D721Med (cell line): ENCODE results near the gene SMYD1.

Experiments
- DNase-seq: peaks from one replicate; pipeline ENCODE4 v3.0.0; 2011; ENCODE audit warnings: low spot score; ENCODE audit not compliant: insufficient read length
- FAIRE-seq: peaks from 2 replicates; lab custom pipeline; 2011; peaks lifted over from hg19 to GRCh38; lab: Jason Lieb, UNC
- CTCF ChIP-seq: IDR thresholded peaks from 2 replicates; pipeline ENCODE4 v1.5.1; 2012; ENCODE audit warnings: mild to moderate bottlenecking, control low read depth; ENCODE audit not compliant: insufficient read depth; ENCODE audit errors: missing control alignments

The SMYD1 gene

GRCh38 chr2:88048541-88048940, 19.1 kb upstream of the SMYD1 start:
- no peak for TF ChIP-seq CTCF
- FAIRE-seq (no peak), DNase-seq (no peak)

DNA sequence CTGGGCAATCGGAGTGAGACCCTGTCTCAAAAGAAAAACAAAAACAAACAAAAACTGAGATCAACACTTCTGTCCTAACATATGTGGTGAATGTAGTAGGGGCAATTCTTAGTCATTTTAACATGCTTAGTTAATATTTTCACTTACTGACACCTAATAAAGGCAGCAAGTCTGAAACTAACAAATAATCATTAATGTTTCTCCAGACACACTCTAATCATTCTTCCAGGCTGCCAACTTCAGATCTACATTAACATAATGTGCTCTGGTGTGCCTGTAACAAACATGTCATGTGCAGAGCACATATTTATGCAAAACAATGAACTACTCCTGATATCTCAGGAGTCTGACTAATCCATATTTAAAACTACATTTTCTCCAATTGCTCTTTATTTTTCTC, 18.0 kb upstream of the SMYD1 start:
- DNase-seq (no peak), FAIRE-seq (no peak)
- TF ChIP-seq CTCF = no peak

DNA sequence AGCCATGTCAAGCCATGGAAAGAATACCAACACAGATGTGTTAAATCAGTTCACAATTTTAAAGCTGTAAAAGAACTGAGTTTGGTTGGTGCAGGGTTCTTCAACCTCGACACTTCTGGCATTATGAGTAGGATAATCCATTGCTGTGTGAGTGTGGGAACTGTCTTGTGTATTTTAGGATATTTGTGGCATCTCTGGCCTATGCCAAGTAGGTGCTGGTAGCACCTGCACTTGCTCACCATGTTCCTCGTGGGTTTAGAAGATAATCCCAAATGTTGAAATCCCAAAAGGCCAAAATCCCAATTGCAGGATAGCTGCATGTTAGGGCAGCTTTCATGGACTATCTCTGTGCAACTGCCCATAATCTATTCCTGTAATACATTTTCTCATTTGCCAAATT, 15.8 kb upstream of the SMYD1 start:
- DNase-seq (no peak), FAIRE-seq (no peak)
- TF ChIP-seq CTCF = no peak

DNA sequence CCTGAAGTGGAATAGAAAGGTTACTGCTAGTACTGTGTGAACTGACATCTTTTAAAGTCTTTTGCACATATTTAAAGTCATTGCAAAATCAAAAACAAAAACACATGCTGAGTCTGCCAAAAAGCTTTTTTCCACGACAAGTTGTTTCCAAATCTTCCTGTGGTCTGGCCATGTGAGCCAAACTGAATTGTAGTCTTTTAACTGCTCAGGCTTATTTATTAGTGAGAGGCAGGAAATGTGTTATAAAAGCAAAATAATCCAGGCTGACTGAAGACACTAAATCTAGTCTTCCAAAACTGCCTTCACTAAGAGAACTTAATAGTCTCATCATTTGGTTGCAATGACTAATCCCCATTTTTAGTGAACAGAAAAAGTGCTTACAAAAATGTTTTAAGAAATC, 14.3 kb upstream of the SMYD1 start:
- no peak for FAIRE-seq
- no peak for TF ChIP-seq CTCF
- no peak for DNase-seq

DNA sequence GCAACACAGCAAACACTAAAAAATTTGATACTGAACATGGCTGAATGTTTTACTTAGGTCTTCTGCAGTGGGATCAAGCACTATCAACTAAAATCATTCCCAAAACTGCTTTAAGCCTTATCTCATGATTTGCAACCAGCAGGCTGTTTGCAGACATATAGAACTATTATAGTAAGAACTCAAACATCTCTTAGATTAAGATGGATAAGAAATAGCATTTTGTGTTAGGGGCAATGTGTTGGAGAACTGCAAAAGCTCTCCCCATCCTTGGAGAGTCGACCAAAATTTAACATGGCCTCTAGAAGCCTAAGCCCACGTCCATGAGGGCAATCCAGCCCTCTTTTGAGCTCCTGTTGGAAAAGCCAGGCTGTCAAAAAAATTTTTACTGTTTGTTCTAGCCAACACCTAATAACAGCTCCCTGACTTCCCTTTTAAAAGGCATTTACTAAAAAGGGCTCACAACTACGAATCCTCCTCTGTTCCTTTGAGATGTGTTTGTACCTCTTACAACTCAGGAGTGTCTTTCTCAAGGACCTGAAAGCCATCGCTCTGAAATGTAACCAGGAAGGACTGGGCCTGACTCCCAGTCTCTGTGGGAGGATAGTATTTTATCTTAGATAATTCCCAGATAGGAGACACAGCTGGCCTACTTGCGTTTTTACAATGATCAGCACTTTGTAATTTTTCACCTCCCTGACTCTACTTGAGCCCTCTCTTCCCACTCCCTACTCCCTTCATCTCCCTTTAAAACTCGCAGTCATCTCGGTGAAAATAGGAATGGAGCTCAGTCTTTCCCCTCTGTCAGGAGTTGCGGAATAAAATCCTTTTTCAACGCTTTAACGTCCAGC, 13.5 kb upstream of the SMYD1 start:
- DNase-seq = no peak
- no peak for TF ChIP-seq CTCF
- no peak for FAIRE-seq

GRCh38 chr2:88054782-88055370, 12.7 kb upstream of the SMYD1 start:
- FAIRE-seq (no peak), DNase-seq (no peak)
- TF ChIP-seq CTCF = no peak
